ENCODE results near the gene INKA2. TPM values are rescaled to one million over a fixed set of nuclear protein-coding genes. Genes with fewer than 3 reads are reported as not detected.

INKA2 gene
- total and polyA plus RNA-seq, 4 donors: 0.26 to 0.67 (median 0.52) TPM

GRCh38 chr1:111702504-111703050 is 36.6 kb downstream of the INKA2 start:
- no peak overlapping the region for H3K4me3 ChIP-seq (ENCODE audit: low read depth in 1 of 3, low read length in 3 of 3)
- peaks cover 5 to 32% (median 23%) of the 10 kb centered on the region in 4 donors for H3K36me3 ChIP-seq (ENCODE audit: control insufficient read depth in 4 of 4, insufficient read depth in 3 of 4, low read depth in 1 of 4, low read length in 3 of 4)
- no peak for DNase-seq (ENCODE audit: low spot score)
- H3K27me3 ChIP-seq (ENCODE audit: control insufficient read depth in 4 of 4, insufficient read depth in 4 of 4, low read length in 3 of 4): no peaks in the 10 kb centered on the region
- H3K27ac ChIP-seq (ENCODE audit: low read depth in 1 of 2, low read length in 2 of 2): no peak overlapping the region
- H3K9ac ChIP-seq (ENCODE audit: low read depth in 1 of 2, low read length in 2 of 2): no peak overlapping the region
- WGBS: 95% methylated on average over 5 of the region's 5 CpGs
- no peak for TF ChIP-seq HNF4A (conservative IDR thresholded peaks at IDR 0.05)
- TF ChIP-seq TAF1 (conservative IDR thresholded peaks at IDR 0.05): no peak
- no peak for TF ChIP-seq YY1 (IDR thresholded peaks at IDR 0.05)
- TF ChIP-seq HNF4G (IDR thresholded peaks at IDR 0.05): no peak
- no peak for TF ChIP-seq GABPA (IDR thresholded peaks at IDR 0.05 in 1 of 2, conservative IDR thresholded peaks at IDR 0.05 in 1 of 2)
- TF ChIP-seq FOXA2 (IDR thresholded peaks at IDR 0.05): no peak
- TF ChIP-seq, protein P1, sequence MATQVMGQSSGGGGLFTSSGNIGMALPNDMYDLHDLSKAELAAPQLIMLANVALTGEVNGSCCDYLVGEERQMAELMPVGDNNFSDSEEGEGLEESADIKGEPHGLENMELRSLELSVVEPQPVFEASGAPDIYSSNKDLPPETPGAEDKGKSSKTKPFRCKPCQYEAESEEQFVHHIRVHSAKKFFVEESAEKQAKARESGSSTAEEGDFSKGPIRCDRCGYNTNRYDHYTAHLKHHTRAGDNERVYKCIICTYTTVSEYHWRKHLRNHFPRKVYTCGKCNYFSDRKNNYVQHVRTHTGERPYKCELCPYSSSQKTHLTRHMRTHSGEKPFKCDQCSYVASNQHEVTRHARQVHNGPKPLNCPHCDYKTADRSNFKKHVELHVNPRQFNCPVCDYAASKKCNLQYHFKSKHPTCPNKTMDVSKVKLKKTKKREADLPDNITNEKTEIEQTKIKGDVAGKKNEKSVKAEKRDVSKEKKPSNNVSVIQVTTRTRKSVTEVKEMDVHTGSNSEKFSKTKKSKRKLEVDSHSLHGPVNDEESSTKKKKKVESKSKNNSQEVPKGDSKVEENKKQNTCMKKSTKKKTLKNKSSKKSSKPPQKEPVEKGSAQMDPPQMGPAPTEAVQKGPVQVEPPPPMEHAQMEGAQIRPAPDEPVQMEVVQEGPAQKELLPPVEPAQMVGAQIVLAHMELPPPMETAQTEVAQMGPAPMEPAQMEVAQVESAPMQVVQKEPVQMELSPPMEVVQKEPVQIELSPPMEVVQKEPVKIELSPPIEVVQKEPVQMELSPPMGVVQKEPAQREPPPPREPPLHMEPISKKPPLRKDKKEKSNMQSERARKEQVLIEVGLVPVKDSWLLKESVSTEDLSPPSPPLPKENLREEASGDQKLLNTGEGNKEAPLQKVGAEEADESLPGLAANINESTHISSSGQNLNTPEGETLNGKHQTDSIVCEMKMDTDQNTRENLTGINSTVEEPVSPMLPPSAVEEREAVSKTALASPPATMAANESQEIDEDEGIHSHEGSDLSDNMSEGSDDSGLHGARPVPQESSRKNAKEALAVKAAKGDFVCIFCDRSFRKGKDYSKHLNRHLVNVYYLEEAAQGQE (IDR thresholded peaks at IDR 0.05): no peak
- no peak for TF ChIP-seq FOXA1 (IDR thresholded peaks at IDR 0.05)
- peaks cover 3 to 9% (median 6%) of the 10 kb centered on the region in 4 donors for H3K4me1 ChIP-seq (ENCODE audit: control insufficient read depth in 4 of 4, insufficient read depth in 4 of 4, low read length in 3 of 4)
- H3K9me3 ChIP-seq (ENCODE audit: control insufficient read depth in 4 of 4, low read length in 3 of 4): no peaks in the 10 kb centered on the region

DNA sequence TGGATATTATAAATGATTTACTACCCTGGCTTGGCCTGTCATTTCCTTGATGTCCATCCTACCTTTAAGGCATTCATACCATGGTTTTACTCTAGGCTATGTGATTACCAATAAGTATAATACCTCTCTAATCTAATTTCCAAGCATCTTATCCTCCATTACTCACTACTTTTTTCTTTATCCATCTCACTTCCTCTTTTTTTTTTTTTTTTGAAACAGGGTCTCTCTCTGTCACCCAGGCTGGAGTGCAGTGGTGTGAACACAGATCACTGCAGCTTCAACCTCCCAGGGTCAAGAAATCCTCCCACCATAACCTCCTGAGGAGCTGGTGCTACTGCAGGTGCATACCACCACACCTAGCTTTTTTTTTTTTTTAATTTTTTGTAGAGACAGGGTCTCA is 39.9 kb downstream of the INKA2 start:
- Histone ChIP-seq H3K27ac (ENCODE audit: low read depth in 1 of 2, low read length in 2 of 2) (no peak overlapping the region), H3K27me3 (ENCODE audit: control insufficient read depth in 4 of 4, insufficient read depth in 4 of 4, low read length in 3 of 4) (no peaks in the 10 kb centered on the region), H3K9me3 (ENCODE audit: control insufficient read depth in 4 of 4, low read length in 3 of 4) (no peaks in the 10 kb centered on the region), H3K36me3 (ENCODE audit: control insufficient read depth in 4 of 4, insufficient read depth in 3 of 4, low read depth in 1 of 4, low read length in 3 of 4) (peaks cover 3 to 27% (median 21%) of the 10 kb centered on the region in 4 donors), H3K4me1 (ENCODE audit: control insufficient read depth in 4 of 4, insufficient read depth in 4 of 4, low read length in 3 of 4) (peaks cover 0 to 6% (median 3%) of the 10 kb centered on the region in 4 donors), H3K9ac (ENCODE audit: low read depth in 1 of 2, low read length in 2 of 2) (no peak overlapping the region), H3K4me3 (ENCODE audit: low read depth in 1 of 3, low read length in 3 of 3) (no peak overlapping the region)
- no peak for DNase-seq (ENCODE audit: low spot score)
- no peak for TF ChIP-seq NR2F2 (IDR thresholded peaks at IDR 0.05)
- TF ChIP-seq YY1 (IDR thresholded peaks at IDR 0.05): no peak
- no peak for TF ChIP-seq SP1 (IDR thresholded peaks at IDR 0.05)
- TF ChIP-seq HNF4A (conservative IDR thresholded peaks at IDR 0.05): no peak
- no peak for TF ChIP-seq EGR1 (IDR thresholded peaks at IDR 0.05; ENCODE audit: low read depth in 2 of 2)
- no peak for TF ChIP-seq FOXA1 (IDR thresholded peaks at IDR 0.05)
- no peak for TF ChIP-seq GABPA (IDR thresholded peaks at IDR 0.05 in 1 of 2, conservative IDR thresholded peaks at IDR 0.05 in 1 of 2)
- no peak for TF ChIP-seq FOXA2 (IDR thresholded peaks at IDR 0.05)
- TF ChIP-seq, protein P1 (IDR thresholded peaks at IDR 0.05): no peak
- TF ChIP-seq RXRA (IDR thresholded peaks at IDR 0.05): no peak
- TF ChIP-seq ATF3 (IDR thresholded peaks at IDR 0.05): no peak
- TF ChIP-seq TAF1 (conservative IDR thresholded peaks at IDR 0.05): no peak
- no peak for TF ChIP-seq JUND (IDR thresholded peaks at IDR 0.05)
- TF ChIP-seq, protein P2, sequence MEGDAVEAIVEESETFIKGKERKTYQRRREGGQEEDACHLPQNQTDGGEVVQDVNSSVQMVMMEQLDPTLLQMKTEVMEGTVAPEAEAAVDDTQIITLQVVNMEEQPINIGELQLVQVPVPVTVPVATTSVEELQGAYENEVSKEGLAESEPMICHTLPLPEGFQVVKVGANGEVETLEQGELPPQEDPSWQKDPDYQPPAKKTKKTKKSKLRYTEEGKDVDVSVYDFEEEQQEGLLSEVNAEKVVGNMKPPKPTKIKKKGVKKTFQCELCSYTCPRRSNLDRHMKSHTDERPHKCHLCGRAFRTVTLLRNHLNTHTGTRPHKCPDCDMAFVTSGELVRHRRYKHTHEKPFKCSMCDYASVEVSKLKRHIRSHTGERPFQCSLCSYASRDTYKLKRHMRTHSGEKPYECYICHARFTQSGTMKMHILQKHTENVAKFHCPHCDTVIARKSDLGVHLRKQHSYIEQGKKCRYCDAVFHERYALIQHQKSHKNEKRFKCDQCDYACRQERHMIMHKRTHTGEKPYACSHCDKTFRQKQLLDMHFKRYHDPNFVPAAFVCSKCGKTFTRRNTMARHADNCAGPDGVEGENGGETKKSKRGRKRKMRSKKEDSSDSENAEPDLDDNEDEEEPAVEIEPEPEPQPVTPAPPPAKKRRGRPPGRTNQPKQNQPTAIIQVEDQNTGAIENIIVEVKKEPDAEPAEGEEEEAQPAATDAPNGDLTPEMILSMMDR (IDR thresholded peaks at IDR 0.05; ENCODE audit: low read depth, low read length, missing input control): no peak
- TF ChIP-seq RAD21 (IDR thresholded peaks at IDR 0.05): no peak
- no peak for TF ChIP-seq HNF4G (IDR thresholded peaks at IDR 0.05)
- no peak for TF ChIP-seq ZBTB33 (IDR thresholded peaks at IDR 0.05)
- TF ChIP-seq, protein P3, sequence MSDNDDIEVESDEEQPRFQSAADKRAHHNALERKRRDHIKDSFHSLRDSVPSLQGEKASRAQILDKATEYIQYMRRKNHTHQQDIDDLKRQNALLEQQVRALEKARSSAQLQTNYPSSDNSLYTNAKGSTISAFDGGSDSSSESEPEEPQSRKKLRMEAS (IDR thresholded peaks at IDR 0.05): no peak
